ENCODE measurements around the gene PUDP. TPM values are rescaled to one million over a fixed set of nuclear protein-coding genes. Genes with fewer than 3 reads are reported as not detected.
A peak's percentile ranks its signal among the peaks of the same experiment; 100 is the strongest.

Gene PUDP
- total RNA-seq, 1 experiment from 2014 or later = 16.1 TPM

- no peak overlapping the region for H3K4me3 Mint-ChIP-seq (ENCODE audit: unreplicated experiment)
- CTCF ChIA-PET = interaction anchor here (0.7 kb wide), 1 partner anchor 677 kb away, joined by 3 read pairs; no protein-coding TSS in a partner anchor
These were observed 37.1 kb downstream of the PUDP start for GRCh38 chrX:7110821-7111276.

GRCh38 chrX:7109838-7110793, 37.8 kb downstream of the PUDP start:
- BruUV-seq (replicated peaks) = no TSS peak
- no peak overlapping the region for H3K4me3 Mint-ChIP-seq (ENCODE audit: unreplicated experiment)
- intact Hi-C loops (cut with micrococcal nuclease) = no loop called here
- H3K36me3 Mint-ChIP-seq (ENCODE audit: insufficient read depth, unreplicated experiment) = peaks cover 15% of the 10 kb centered on the region
- H3K4me1 Mint-ChIP-seq (ENCODE audit: insufficient read depth, unreplicated experiment) = peaks cover 10% of the 10 kb centered on the region
- no peak for DNase-seq (ENCODE audit: unreplicated experiment)
- H3K27ac Mint-ChIP-seq (ENCODE audit: low read depth, unreplicated experiment) = peak overlapping the region; percentile 73
- no peaks in the 10 kb centered on the region for H3K27me3 Mint-ChIP-seq (ENCODE audit: insufficient read depth, unreplicated experiment)
- ChIA-PET POLR2A (no interaction called here), CTCF (interaction anchor here (1.1 kb wide), 1 partner anchor 9 kb away, joined by 3 read pairs; no protein-coding TSS in a partner anchor)
- TF ChIP-seq CTCF (IDR thresholded peaks at IDR 0.05; ENCODE audit: unreplicated experiment) = no peak
- H3K9me3 Mint-ChIP-seq (ENCODE audit: unreplicated experiment) = no peaks in the 10 kb centered on the region

More at GRCh38 chrX:7110821-7111276, 37.1 kb downstream of the PUDP start:
- H3K27me3 Mint-ChIP-seq (ENCODE audit: insufficient read depth, unreplicated experiment) = no peaks in the 10 kb centered on the region
- peaks cover 15% of the 10 kb centered on the region for H3K4me1 Mint-ChIP-seq (ENCODE audit: insufficient read depth, unreplicated experiment)
- peak; percentile 27 for DNase-seq (ENCODE audit: unreplicated experiment)
- H3K9me3 Mint-ChIP-seq (ENCODE audit: unreplicated experiment) = no peaks in the 10 kb centered on the region
- POLR2A ChIA-PET = no interaction called here
- peaks cover 13% of the 10 kb centered on the region for H3K36me3 Mint-ChIP-seq (ENCODE audit: insufficient read depth, unreplicated experiment)
- BruUV-seq (replicated peaks) = no TSS peak
- intact Hi-C loops (cut with micrococcal nuclease) = no loop called here
- peak overlapping the region; percentile 73 for H3K27ac Mint-ChIP-seq (ENCODE audit: low read depth, unreplicated experiment)
- TF ChIP-seq CTCF (IDR thresholded peaks at IDR 0.05; ENCODE audit: unreplicated experiment) = no peak

- CTCF ChIA-PET = interaction anchor here (0.6 to 1.1 kb wide), 2 partner anchors 8 to 13 kb away, joined by 3 to 4 read pairs; no protein-coding TSS in a partner anchor
These were observed 38.9 kb downstream of the PUDP start for GRCh38 chrX:7109049-7109531.

More at GRCh38 chrX:7109049-7109531, 38.9 kb downstream of the PUDP start:
- peaks cover 10% of the 10 kb centered on the region for H3K4me1 Mint-ChIP-seq (ENCODE audit: insufficient read depth, unreplicated experiment)
- TF ChIP-seq CTCF (IDR thresholded peaks at IDR 0.05; ENCODE audit: unreplicated experiment) = no peak
- H3K4me3 Mint-ChIP-seq (ENCODE audit: unreplicated experiment) = no peak overlapping the region
- no peak overlapping the region for H3K27ac Mint-ChIP-seq (ENCODE audit: low read depth, unreplicated experiment)
- H3K27me3 Mint-ChIP-seq (ENCODE audit: insufficient read depth, unreplicated experiment) = no peaks in the 10 kb centered on the region
- POLR2A ChIA-PET = interaction anchor here (0.7 kb wide), 1 partner anchor 475 kb away, joined by 3 read pairs; no protein-coding TSS in a partner anchor
- no TSS peak for BruUV-seq (replicated peaks)
- no peak for DNase-seq (ENCODE audit: unreplicated experiment)
- H3K9me3 Mint-ChIP-seq (ENCODE audit: unreplicated experiment) = no peaks in the 10 kb centered on the region
- intact Hi-C loops (cut with micrococcal nuclease) = no loop called here
- H3K36me3 Mint-ChIP-seq (ENCODE audit: insufficient read depth, unreplicated experiment) = peaks cover 25% of the 10 kb centered on the region

All from MCF 10A (cell line).